WTC11 (cell line): ENCODE measurements around the gene OR3A2. TPM values are rescaled to one million over a fixed set of nuclear protein-coding genes. Genes with fewer than 3 reads are reported as not detected.

Experiments used
- ATAC-seq: fragments of 200-7000 bp; cut with Tn5 transposase; 2 replicates; pipeline ENCODE4 v1.10.0; 2021; ENCODE audit warnings: mild to moderate bottlenecking, moderate library complexity
- CTCF ChIA-PET: fragments of 300-600 bp; sonication (Branson Sonifier 250); formaldehyde crosslinking; loops from one replicate; lab custom pipeline; 2021; ENCODE audit warnings: antibody characterized with exemption; lab: Charles Lee
- POLR2A ChIA-PET: fragments of 350-600 bp; sonication (Branson Sonifier 250); formaldehyde crosslinking; loops from one replicate; lab custom pipeline; 2021; ENCODE audit warnings: antibody characterized with exemption; lab: Charles Lee
- DNase-seq: peaks from one replicate; pipeline ENCODE4 v3.0.0; 2021; ENCODE audit warnings: low spot score
- H3K27ac Mint-ChIP-seq: 2 replicates; pipeline ENCODE4 v1.8.0; 2021; ENCODE audit warnings: mixed read lengths
- H3K27me3 Mint-ChIP-seq: 2 replicates; pipeline ENCODE4 v1.8.0; 2021; ENCODE audit warnings: low read depth, mild to moderate bottlenecking, moderate library complexity, mixed read lengths
- H3K36me3 Mint-ChIP-seq: 2 replicates; pipeline ENCODE4 v1.8.0; 2021; ENCODE audit warnings: mixed read lengths
- H3K4me1 Mint-ChIP-seq: 2 replicates; pipeline ENCODE4 v1.8.0; 2022; ENCODE audit warnings: mixed read lengths
- H3K4me3 Mint-ChIP-seq: 2 replicates; pipeline ENCODE4 v1.8.0; 2021; ENCODE audit warnings: mild to moderate bottlenecking, moderate library complexity, mixed read lengths
- H3K9me3 Mint-ChIP-seq: 2 replicates; pipeline ENCODE4 v1.8.0; 2021; ENCODE audit warnings: mixed read lengths
- AR ChIP-seq: fragments of 250-450 bp; sonication (Bioruptor Pico); IDR thresholded peaks from 2 replicates; pipeline ENCODE4 v1.9.0; 2021; ENCODE audit warnings: mild to moderate bottlenecking
- ATF1 ChIP-seq: sonication (generic); formaldehyde crosslinking; IDR thresholded peaks from 2 replicates; pipeline ENCODE4 v1.8.1; 2023; ENCODE audit warnings: mild to moderate bottlenecking, moderate library complexity, missing genetic modification reagents
- ATF2 ChIP-seq: sonication (generic); formaldehyde crosslinking; IDR thresholded peaks from 2 replicates; pipeline ENCODE4 v1.8.1; 2022; ENCODE audit warnings: low read depth, missing genetic modification reagents, borderline replicate concordance
- ATF3 ChIP-seq: sonication (generic); formaldehyde crosslinking; conservative IDR thresholded peaks from 2 replicates; pipeline ENCODE4 v1.8.1; 2022; ENCODE audit warnings: mild to moderate bottlenecking, missing genetic modification reagents
- CDX4 ChIP-seq: fragments of 250-450 bp; sonication (Bioruptor Pico); IDR thresholded peaks from 2 replicates; pipeline ENCODE4 v1.9.0; 2021; ENCODE audit warnings: moderate library complexity, mild to moderate bottlenecking, inconsistent platforms, borderline replicate concordance
- IRF1 ChIP-seq: sonication (generic); formaldehyde crosslinking; IDR thresholded peaks from 2 replicates; pipeline ENCODE4 v1.8.0; 2023; ENCODE audit warnings: missing genetic modification reagents
- MAX ChIP-seq: sonication (generic); formaldehyde crosslinking; IDR thresholded peaks from 2 replicates; pipeline ENCODE4 v1.8.0; 2022; ENCODE audit warnings: mild to moderate bottlenecking, missing genetic modification reagents
- PREB ChIP-seq: sonication (generic); formaldehyde crosslinking; IDR thresholded peaks from 2 replicates; pipeline ENCODE4 v1.8.1; 2022; ENCODE audit warnings: mild to moderate bottlenecking, missing genetic modification reagents, moderate library complexity, borderline replicate concordance
- PRRX2 ChIP-seq: fragments of 250-450 bp; sonication (Bioruptor Pico); IDR thresholded peaks from 2 replicates; pipeline ENCODE4 v1.8.0; 2021; ENCODE audit warnings: mild to moderate bottlenecking
- ZMAT4 ChIP-seq: fragments of 250-450 bp; sonication (Bioruptor Pico); IDR thresholded peaks from 2 replicates; pipeline ENCODE4 v1.9.0; 2021; ENCODE audit warnings: mild to moderate bottlenecking
- ZNF138 ChIP-seq: sonication (generic); formaldehyde crosslinking; conservative IDR thresholded peaks from 2 replicates; pipeline ENCODE4 v1.8.1; 2022; ENCODE audit warnings: mild to moderate bottlenecking, moderate library complexity, missing genetic modification reagents
- ZNF232 ChIP-seq: sonication (generic); formaldehyde crosslinking; IDR thresholded peaks from 2 replicates; pipeline ENCODE4 v1.8.0; 2022; ENCODE audit warnings: mild to moderate bottlenecking, missing genetic modification reagents
- ZNF317 ChIP-seq: sonication (generic); formaldehyde crosslinking; IDR thresholded peaks from 2 replicates; pipeline ENCODE4 v1.8.1; 2023; ENCODE audit warnings: low read depth, mild to moderate bottlenecking, moderate library complexity, missing genetic modification reagents, borderline replicate concordance
- ZNF416 ChIP-seq: fragments of 250-450 bp; sonication (Bioruptor Pico); IDR thresholded peaks from 2 replicates; pipeline ENCODE4 v1.9.0; 2021; ENCODE audit warnings: mild to moderate bottlenecking, inconsistent platforms
- total RNA-seq: library from RNA; stranded (reverse); gene quantifications from 3 replicates; pipeline ENCODE4 v1.2.3, GENCODE V29; 2021
- TF ChIP-seq, protein P1 (sequence below): sonication (generic); formaldehyde crosslinking; IDR thresholded peaks from 2 replicates; pipeline ENCODE4 v1.8.0; 2022; ENCODE audit warnings: mild to moderate bottlenecking, missing genetic modification reagents
- TF ChIP-seq, protein P2 (sequence below): sonication (generic); formaldehyde crosslinking; IDR thresholded peaks from 2 replicates; pipeline ENCODE4 v1.8.1; 2023; ENCODE audit warnings: mild to moderate bottlenecking, missing genetic modification reagents, moderate library complexity

Gene OR3A2
- total RNA-seq, 1 experiment from 2014 or later = not detected

DNA sequence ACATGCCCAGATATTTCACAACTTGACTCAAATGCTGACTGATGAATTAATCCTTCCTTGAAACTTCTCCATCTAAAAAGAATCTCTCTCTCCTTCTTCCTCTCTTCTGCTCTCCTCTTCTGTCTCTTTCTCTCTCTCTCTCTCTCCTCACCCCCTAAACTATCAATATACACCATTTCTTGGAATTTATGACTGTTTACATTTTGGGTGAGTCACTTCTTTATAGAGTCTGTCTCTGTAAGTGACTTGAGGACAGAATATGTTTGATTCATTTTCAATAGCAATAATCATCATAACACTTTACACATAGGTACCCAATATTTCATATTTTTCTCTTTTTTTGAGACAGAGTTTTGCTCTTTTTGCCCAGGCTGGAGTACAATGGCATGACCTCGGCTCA is 103.2 kb downstream of the OR3A2 start:
- ATAC-seq = no peak
- Mint-ChIP-seq H3K9me3 (peaks cover 17% of the 10 kb centered on the region), H3K27me3 (no peaks in the 10 kb centered on the region), H3K4me1 (no peaks in the 10 kb centered on the region), H3K36me3 (no peaks in the 10 kb centered on the region), H3K27ac (no peak overlapping the region), H3K4me3 (no peak overlapping the region)
- POLR2A ChIA-PET = no interaction called here
- DNase-seq = no peak
- CTCF ChIA-PET = no interaction called here
- TF ChIP-seq ZNF232 (CRISPR knock-in tag) = no peak
- TF ChIP-seq ZNF317 (CRISPR knock-in tag) = no peak
- no peak for TF ChIP-seq ZMAT4 (CRISPR knock-in tag)
- TF ChIP-seq PRRX2 (CRISPR knock-in tag) = no peak
- no peak for TF ChIP-seq ZNF416 (CRISPR knock-in tag)
- no peak for TF ChIP-seq MAX (CRISPR knock-in tag)
- TF ChIP-seq, protein P1, sequence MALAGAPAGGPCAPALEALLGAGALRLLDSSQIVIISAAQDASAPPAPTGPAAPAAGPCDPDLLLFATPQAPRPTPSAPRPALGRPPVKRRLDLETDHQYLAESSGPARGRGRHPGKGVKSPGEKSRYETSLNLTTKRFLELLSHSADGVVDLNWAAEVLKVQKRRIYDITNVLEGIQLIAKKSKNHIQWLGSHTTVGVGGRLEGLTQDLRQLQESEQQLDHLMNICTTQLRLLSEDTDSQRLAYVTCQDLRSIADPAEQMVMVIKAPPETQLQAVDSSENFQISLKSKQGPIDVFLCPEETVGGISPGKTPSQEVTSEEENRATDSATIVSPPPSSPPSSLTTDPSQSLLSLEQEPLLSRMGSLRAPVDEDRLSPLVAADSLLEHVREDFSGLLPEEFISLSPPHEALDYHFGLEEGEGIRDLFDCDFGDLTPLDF (CRISPR knock-in tag) = no peak
- TF ChIP-seq ZNF138 (CRISPR knock-in tag) = no peak
- TF ChIP-seq ATF2 (CRISPR knock-in tag) = no peak
- TF ChIP-seq IRF1 (CRISPR knock-in tag) = no peak
- TF ChIP-seq ATF3 = no peak
- TF ChIP-seq, protein P2, sequence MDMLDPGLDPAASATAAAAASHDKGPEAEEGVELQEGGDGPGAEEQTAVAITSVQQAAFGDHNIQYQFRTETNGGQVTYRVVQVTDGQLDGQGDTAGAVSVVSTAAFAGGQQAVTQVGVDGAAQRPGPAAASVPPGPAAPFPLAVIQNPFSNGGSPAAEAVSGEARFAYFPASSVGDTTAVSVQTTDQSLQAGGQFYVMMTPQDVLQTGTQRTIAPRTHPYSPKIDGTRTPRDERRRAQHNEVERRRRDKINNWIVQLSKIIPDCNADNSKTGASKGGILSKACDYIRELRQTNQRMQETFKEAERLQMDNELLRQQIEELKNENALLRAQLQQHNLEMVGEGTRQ (CRISPR knock-in tag) = no peak
- TF ChIP-seq CDX4 = no peak
- no peak for TF ChIP-seq PREB (CRISPR knock-in tag)
- TF ChIP-seq AR (CRISPR knock-in tag) = no peak
- no peak for TF ChIP-seq ATF1 (CRISPR knock-in tag)
